GM18520 (cell line): ENCODE data around the gene SERGEF.

Experiments used
- ATAC-seq: cut with Tn5 transposase; IDR thresholded peaks from one replicate; pipeline ENCODE4 v1.9.1; 2021; ENCODE audit not compliant: unreplicated experiment

SERGEF gene

GRCh38 chr11:17821648-17822400, 191.0 kb downstream of the SERGEF start:
- no peak for ATAC-seq

- no peak for ATAC-seq
Observed at GRCh38 chr11:17816232-17816931, 196.5 kb downstream of the SERGEF start.

GRCh38 chr11:17814546-17814945, 198.3 kb downstream of the SERGEF start:
- ATAC-seq = no peak

GRCh38 chr11:17813391-17814059, 199.3 kb downstream of the SERGEF start:
- ATAC-seq = no peak

GRCh38 chr11:17812865-17813187, 200.0 kb downstream of the SERGEF start:
- ATAC-seq = no peak

DNA sequence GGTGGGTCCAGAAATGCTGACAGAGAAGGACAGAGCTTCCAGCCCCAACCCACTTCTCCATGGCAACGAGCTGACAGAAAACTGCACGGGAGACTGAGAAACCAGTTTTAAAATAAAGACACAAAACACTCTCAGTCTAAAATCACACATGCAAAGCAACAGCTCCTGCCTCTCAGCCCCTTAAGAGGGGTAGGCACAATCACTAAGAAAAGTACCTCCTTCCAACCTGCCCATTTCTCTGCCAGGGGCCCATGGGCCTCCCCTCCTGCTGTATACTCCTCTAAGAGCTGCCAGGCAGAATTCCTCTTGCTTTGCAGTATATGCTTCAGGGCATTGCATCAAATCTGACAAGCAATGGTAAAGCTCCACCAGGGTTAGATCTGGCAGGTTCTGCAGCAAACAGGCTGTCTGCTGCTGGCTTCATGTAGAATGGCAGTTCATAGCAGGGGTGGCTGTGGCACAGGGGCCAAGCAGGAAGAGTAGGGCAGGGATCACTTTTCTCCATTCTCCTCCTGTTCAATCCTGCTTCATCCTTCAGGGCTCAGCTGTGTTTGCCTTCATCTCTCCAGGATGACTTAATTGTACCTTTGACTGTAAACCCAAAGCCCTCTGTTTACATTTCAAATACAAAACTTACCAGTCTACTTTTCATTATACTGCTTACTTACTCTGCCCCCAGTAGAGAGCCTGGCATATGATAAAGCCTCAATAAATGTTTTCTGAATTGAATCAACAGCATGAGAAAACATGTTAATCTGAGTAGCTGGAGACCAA, 200.6 kb downstream of the SERGEF start:
- no peak for ATAC-seq

- ATAC-seq = no peak
Observed at GRCh38 chr11:17811352-17811751, 201.5 kb downstream of the SERGEF start.

- no peak for ATAC-seq
Observed at GRCh38 chr11:17810746-17811145, 202.1 kb downstream of the SERGEF start.

DNA sequence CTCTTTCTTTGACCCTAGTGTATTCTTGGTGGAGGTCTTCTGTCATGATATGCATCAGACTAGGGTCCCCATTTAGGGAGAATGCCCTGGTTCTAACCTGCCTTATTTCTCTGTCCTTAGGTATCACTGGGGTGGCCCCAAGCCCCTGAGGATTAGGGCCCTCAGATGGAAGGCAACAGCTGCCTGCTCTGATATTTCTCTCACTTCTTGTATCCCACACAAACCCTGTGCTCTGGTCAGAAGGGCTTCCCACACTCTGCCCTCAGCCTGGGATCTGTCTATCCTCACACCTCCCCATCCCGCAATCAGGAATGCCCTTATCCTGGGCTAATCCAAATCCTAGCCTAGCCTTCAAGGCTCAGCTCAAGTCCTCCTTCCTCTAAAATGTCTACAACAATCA, 202.8 kb downstream of the SERGEF start:
- ATAC-seq = no peak

DNA sequence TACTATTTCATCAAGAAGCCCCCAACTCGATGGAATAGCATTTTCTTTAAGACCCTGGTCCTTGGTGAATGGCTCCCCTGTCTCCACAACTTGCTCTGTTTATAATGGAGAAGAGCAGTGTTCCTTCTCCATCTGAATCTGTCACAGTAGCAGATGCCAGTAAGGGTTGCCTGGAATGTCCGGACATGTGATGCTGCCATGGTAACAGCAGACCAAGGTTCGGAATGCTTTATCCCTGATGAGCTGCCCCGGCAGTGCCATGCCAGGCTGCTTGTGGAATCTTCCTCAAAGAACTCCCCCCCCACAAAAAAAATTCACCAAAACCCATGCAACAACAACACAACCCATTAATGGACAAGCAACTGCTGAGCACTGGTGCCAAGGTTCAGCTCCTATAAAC, 205.8 kb downstream of the SERGEF start:
- ATAC-seq = no peak

GRCh38 chr11:17805873-17806272, 207.0 kb downstream of the SERGEF start:
- ATAC-seq = no peak

- no peak for ATAC-seq
Observed at GRCh38 chr11:17805043-17805442, 207.8 kb downstream of the SERGEF start.

- no peak for ATAC-seq
Observed at GRCh38 chr11:17803754-17804334, 209.0 kb downstream of the SERGEF start.

GRCh38 chr11:17802491-17802890, 210.4 kb downstream of the SERGEF start:
- no peak for ATAC-seq

GRCh38 chr11:17801166-17801565, 211.7 kb downstream of the SERGEF start:
- no peak for ATAC-seq

DNA sequence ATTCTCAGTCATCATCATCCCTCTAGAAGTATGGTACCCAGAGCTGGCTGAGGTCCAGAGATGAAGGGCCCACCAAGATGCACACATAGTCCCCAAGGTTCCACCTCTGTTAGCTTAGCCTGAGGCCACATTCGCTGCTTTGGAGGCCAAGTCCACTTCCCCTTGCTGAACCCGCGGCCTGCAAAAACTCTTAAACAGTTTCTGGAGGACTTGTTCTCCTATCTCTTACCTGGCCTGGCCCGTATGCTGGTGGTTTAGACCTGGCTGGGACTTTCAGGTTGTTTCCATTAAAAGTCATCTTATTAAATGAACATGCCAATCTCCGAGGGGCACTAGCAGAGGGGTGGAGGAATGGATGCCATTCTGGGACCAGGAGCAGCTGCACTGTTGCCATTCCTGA, 213.7 kb downstream of the SERGEF start:
- no peak for ATAC-seq

DNA sequence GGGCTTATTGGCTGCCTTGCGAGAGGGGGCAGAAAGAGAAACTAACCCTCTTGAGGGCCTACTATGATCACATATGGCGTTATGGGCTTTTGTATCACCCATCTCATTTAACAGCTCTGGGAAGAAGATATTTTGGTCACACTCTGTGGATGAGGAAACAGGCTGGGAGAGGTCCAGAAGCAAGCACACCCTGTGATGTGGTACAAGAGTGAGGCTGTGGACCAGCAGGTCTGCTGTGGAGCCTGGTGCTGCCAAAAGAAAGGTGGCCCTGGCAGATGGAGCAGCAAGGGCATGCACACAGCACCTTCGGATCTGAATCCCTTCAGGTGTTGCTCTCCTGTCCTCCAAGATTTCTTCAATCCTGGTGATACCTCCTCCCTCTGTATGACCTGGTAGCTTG, 214.1 kb downstream of the SERGEF start:
- no peak for ATAC-seq

- no peak for ATAC-seq
Observed at GRCh38 chr11:17798253-17798652, 214.6 kb downstream of the SERGEF start.

DNA sequence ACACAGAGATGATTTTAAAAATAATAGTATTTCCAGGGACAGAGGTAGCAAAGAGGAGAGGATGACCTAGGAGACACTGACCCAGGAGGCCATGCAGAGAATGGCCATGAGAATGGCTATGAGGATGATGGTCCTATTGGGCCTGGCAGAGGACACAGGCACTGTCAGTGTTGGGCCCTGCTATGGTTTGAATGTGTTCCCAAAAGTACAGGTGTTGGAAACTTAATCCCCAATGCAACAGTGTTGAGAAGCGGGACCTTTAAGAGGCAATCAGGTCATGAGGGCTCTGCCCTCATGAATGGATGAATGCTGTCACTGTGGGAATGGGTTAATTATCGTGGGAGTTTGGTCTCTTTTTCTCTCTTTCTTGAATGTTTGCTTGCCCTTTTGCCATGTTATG, 216.7 kb downstream of the SERGEF start:
- ATAC-seq = no peak

- ATAC-seq = no peak
Observed at GRCh38 chr11:17794981-17795380, 217.9 kb downstream of the SERGEF start.

GRCh38 chr11:17793642-17794170, 219.1 kb downstream of the SERGEF start:
- ATAC-seq = no peak
